Measurements from ENCODE around the gene RND1.
"Not testable (repeated sequence)": the region's sequence is repeated elsewhere in the genome, so short reads cannot be mapped to it uniquely, and the experiment has no call there.

Gene RND1

DNA sequence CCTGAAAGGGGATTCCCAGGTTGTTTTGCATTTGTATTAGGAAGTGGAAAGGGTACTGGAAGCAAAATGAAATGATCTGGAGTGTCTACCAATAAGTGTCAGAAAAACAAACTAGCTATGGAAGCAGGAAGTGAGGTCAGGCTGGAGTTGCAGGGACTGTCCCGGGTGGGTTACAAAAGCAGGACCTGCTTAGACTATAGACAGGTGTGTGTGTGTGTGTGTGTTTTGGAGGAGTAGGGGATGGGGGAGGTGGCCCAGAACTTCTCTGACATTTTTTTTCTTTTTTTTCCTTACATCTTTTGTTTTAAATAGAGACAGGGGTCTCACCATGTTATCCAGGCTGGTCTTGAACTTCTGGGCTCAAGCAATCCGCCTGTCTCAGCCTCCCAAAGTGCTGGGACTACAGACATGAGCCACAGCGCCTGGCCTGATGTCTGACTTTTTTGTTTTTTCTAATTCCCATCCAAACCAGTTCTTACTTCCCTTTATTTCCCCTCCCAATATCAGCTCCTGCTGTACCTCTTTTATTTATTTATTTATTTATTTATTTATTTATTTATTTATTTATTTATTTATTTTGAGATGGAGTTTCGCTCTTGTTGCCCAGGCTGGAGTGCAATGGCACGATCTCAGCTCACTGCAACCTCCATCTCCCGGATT lies 512 bp upstream of the RND1 start:
- DNase-seq: no peak
- H3K4me3 ChIP-seq (ENCODE audit: low read depth, low read length): peak overlapping the region; percentile 68
- H3K27me3 ChIP-seq (replicated peaks): peaks cover 15% of the 10 kb centered on the region
- in situ Hi-C loops (cut with HindIII; ENCODE audit: low pct_ligation_motif_present, low sequenced_read_pairs): no loop called here
- no peaks in the 10 kb centered on the region for H3K36me3 ChIP-seq (replicated peaks)
- TF ChIP-seq, protein P1, sequence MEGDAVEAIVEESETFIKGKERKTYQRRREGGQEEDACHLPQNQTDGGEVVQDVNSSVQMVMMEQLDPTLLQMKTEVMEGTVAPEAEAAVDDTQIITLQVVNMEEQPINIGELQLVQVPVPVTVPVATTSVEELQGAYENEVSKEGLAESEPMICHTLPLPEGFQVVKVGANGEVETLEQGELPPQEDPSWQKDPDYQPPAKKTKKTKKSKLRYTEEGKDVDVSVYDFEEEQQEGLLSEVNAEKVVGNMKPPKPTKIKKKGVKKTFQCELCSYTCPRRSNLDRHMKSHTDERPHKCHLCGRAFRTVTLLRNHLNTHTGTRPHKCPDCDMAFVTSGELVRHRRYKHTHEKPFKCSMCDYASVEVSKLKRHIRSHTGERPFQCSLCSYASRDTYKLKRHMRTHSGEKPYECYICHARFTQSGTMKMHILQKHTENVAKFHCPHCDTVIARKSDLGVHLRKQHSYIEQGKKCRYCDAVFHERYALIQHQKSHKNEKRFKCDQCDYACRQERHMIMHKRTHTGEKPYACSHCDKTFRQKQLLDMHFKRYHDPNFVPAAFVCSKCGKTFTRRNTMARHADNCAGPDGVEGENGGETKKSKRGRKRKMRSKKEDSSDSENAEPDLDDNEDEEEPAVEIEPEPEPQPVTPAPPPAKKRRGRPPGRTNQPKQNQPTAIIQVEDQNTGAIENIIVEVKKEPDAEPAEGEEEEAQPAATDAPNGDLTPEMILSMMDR (IDR thresholded peaks at IDR 0.05; ENCODE audit: low read depth, low read length, missing control alignments): no peak
- H3K27ac ChIP-seq: no peak overlapping the region

DNA sequence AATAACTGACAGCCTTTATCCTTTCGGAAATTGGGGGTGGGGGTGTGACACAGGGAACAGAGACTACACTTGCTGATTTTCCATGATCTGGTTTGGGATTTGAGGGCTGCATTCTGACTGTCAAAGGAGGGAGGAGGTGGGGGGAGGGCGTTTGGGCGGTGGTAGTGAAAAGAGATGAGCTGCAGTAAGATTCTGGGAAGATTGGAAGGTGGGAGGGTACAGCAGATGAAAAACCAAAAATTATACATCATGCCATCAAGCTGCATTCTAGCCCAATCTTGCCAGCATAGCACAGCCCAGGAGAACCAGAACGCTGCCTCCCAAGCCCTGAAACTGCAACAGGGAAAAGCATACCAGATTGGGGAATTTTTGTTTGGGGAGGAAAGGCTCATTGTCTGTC lies 2.4 kb downstream of the RND1 start:
- in situ Hi-C loops (cut with HindIII; ENCODE audit: low pct_ligation_motif_present, low sequenced_read_pairs): no loop called here
- Histone ChIP-seq H3K4me3 (ENCODE audit: low read depth, low read length) (no peak overlapping the region), H3K27ac (no peak overlapping the region), H3K36me3 (replicated peaks) (no peaks in the 10 kb centered on the region), H3K27me3 (replicated peaks) (peaks cover 15% of the 10 kb centered on the region)
- DNase-seq: no peak
- TF ChIP-seq, protein P1 (IDR thresholded peaks at IDR 0.05; ENCODE audit: low read depth, low read length, missing control alignments): no peak

DNA sequence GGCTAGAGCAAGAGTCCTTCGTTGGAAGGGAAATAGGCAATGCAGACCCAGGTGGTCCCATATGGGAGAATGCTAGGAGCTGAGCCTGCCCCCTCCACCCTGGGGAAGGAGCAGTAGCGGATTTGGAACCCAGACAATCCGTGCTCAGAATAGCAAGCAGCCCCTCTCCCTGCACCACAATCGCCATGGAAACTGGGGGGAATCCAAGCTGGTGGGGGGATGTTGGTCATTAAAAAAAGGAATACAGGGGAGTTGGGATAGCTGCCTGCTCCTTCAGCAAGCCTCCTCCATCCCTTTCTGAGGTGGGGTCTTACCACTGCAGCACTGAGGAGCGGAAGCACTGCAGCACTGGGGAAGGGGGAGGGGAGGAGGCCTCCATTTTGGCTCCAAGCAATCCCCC lies 2.9 kb downstream of the RND1 start:
- no peak overlapping the region for H3K27ac ChIP-seq
- peaks cover 15% of the 10 kb centered on the region for H3K27me3 ChIP-seq (replicated peaks)
- TF ChIP-seq, protein P1 (IDR thresholded peaks at IDR 0.05; ENCODE audit: low read depth, low read length, missing control alignments): no peak
- in situ Hi-C loops (cut with HindIII; ENCODE audit: low pct_ligation_motif_present, low sequenced_read_pairs): no loop called here
- H3K36me3 ChIP-seq (replicated peaks): no peaks in the 10 kb centered on the region
- no peak overlapping the region for H3K4me3 ChIP-seq (ENCODE audit: low read depth, low read length)
- DNase-seq: no peak

DNA sequence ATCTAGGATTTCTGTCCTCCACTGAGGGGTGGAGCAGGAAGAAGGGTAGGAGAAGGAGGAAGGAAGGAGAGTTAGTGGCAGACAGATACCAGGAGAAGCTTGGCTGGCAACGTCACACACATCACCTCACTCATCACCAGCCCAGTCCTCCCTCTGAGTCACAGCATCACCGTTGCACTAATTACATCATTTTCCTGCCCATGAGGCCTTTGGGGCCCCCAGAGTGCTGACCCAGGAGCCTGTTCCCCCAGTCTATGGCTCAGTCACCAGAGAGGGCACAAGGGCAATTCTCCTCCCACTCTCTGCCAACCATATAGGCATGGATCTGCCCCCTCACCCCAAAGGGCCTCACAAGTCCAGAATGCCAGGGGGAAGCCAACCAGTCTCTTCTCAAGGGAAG lies 4.6 kb downstream of the RND1 start:
- Histone ChIP-seq H3K27ac (no peak overlapping the region), H3K36me3 (replicated peaks) (no peaks in the 10 kb centered on the region), H3K27me3 (replicated peaks) (peaks cover 15% of the 10 kb centered on the region), H3K4me3 (ENCODE audit: low read depth, low read length) (no peak overlapping the region)
- DNase-seq: no peak
- in situ Hi-C loops (cut with HindIII; ENCODE audit: low pct_ligation_motif_present, low sequenced_read_pairs): no loop called here
- TF ChIP-seq, protein P1 (IDR thresholded peaks at IDR 0.05; ENCODE audit: low read depth, low read length, missing control alignments): no peak

DNA sequence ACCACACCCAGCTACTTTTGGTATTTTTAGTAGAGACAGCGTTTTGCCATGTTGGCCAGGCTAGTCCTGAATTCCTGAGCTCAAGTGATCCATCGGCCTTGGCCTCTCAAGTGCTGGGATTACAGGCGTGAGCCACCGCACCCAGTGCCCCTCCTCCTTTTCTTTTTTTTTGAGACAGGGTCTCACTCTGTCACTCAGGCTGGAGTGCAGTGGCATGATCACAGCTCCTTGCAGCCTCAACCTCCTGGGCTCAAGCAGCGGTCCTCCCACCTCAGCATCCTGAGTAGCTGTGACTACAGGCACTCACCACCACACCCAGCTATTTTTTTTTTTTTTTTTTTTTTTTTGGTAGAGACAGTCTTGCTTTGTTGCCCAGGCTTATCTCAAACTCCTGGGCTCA lies 5.4 kb downstream of the RND1 start:
- in situ Hi-C loops (cut with HindIII; ENCODE audit: low pct_ligation_motif_present, low sequenced_read_pairs); H3K27ac ChIP-seq; H3K36me3 ChIP-seq (replicated peaks); DNase-seq; H3K4me3 ChIP-seq (ENCODE audit: low read depth, low read length): not testable (repeated sequence)
- peaks cover 15% of the 10 kb centered on the region for H3K27me3 ChIP-seq (replicated peaks)

DNA sequence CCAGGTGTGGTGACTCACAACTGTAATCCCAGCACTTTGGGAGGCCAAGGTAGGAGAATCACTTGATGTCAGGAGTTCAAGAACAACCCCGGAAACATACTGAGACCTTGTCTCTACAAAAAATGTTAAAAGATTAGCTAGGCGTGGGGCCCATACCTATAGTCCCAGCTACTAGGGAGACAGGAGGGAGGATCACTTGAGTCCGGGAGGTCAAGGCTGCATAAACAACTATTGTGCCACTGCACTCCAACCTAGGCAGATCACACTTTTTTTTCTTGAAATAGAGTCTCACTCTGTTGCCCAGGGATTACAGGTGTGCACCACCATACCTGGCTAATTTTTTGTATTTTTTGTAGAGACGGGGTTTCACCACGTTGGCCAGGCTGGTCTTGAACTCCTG lies 6.1 kb downstream of the RND1 start:
- DNase-seq: no peak
- in situ Hi-C loops (cut with HindIII; ENCODE audit: low pct_ligation_motif_present, low sequenced_read_pairs): no loop called here
- no peaks in the 10 kb centered on the region for H3K36me3 ChIP-seq (replicated peaks)
- H3K4me3 ChIP-seq (ENCODE audit: low read depth, low read length): no peak overlapping the region
- H3K27me3 ChIP-seq (replicated peaks): peaks cover 8% of the 10 kb centered on the region
- no peak overlapping the region for H3K27ac ChIP-seq
- TF ChIP-seq, protein P1 (IDR thresholded peaks at IDR 0.05; ENCODE audit: low read depth, low read length, missing control alignments): no peak

All from brain microvascular endothelial cell (primary cell).